Stimulated activated CD4-positive, alpha-beta T cell treated with anti-CD3 and anti-CD28 coated beads, Interleukin-4, amount 100 ng/mL, for 24 hours (primary cell): ENCODE results near the gene GATA5.
A peak's percentile ranks its signal among the peaks of the same experiment; 100 is the strongest.

Source experiments
- DNase-seq: peaks from one replicate; pipeline ENCODE4 v3.0.0-alpha.2; 2020

Gene GATA5, protein sequence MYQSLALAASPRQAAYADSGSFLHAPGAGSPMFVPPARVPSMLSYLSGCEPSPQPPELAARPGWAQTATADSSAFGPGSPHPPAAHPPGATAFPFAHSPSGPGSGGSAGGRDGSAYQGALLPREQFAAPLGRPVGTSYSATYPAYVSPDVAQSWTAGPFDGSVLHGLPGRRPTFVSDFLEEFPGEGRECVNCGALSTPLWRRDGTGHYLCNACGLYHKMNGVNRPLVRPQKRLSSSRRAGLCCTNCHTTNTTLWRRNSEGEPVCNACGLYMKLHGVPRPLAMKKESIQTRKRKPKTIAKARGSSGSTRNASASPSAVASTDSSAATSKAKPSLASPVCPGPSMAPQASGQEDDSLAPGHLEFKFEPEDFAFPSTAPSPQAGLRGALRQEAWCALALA

DNA sequence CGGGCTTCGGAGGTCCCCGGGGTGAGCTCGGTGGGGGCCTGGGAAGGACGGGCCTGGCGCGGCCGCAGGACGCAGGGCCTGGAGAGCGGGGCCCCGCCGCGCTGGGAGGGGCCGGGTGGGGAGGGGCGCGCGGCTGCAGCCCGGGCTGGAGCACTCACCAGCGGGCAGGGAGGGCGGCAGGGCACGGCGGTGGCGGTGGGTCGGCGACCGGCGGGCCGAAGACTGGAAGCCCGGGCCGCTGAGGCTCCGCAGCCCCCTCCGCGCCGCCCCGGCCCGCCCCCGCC is at the start of gene GATA5:
GATA5 (minus strand) TSS at position 224 of the 284 bp plus-strand sequence. CDS start 474 bp downstream, outside the sequence.
- no peak for DNase-seq

DNA sequence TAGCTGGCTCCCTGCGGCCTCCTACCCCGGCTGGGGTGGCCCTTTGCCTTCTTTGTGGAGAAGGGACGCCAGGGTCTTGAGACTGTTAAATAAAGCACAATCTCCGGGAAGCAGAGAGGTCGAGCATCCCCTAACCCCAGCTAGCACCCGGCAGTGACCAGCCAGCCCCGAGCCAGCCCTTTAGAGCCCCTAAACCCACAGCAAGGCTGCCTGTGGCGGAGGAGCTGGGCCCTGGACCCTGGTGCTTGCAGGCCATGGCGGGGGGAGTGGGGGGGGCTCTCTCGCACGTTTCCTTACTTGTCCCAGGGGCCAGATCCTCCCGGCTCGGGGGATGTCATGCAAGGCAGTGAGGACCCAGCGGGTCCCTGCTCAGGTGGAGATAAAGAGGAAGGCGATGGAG is 49.2 kb upstream of the GATA5 start:
- no peak for DNase-seq

DNA sequence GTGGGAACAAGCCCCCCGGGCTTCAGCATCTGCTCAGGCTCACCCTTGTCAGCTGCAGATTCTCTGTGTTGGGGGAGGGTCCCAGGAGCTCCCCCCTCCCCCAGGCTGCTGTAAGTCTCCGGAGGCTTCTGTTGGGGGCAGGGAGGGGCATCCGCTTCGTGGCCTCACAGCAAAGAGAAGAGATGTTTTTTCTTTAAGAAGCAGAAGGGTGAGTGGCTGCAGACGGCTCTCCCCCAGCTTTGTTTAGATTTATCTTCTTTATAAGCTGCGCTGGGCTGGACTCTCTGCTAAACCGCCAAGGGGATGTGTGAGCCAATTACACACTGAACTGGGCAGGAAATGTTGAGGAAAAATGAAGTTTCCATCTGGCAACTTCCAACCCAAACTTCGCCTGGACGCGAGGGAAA is 48.7 kb upstream of the GATA5 start:
- no peak for DNase-seq

GRCh38 chr20:62523473-62524203 is 47.8 kb upstream of the GATA5 start:
- DNase-seq, result peak; percentile 77

DNA sequence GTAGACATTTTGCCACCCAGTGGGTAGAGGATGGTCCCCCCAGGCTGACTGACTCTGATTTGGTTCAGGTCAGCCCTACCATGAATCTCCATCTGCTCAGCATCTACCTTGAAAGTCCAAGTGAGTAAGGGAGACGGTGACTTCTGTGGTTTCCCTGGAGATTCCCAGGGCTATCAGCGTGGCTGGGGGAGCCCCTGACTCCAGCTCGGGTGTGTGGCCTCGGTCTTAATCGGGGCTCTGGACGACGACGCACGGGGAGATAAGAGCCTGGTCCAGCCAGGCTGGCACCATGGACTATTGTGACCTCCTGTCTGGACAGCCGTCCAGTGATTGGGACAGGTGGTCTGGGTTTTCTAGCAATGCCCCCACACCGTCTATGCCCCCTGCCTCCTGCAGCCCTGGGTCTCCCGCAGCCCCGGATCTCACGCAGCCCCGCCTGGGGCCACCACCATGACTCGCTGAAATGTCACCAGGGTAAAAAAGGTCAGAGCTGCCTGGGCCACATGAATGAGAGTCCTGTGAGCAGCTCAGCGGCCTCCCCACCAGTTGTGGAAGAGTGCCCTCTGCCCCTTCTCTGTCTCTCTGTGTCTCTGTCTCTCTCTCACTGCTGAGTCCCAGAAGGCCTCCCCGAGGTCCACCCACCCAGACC is 47.1 kb upstream of the GATA5 start:
- DNase-seq, result no peak

- DNase-seq, result no peak
These were observed 44.0 kb upstream of the GATA5 start for GRCh38 chr20:62519826-62520225.

DNA sequence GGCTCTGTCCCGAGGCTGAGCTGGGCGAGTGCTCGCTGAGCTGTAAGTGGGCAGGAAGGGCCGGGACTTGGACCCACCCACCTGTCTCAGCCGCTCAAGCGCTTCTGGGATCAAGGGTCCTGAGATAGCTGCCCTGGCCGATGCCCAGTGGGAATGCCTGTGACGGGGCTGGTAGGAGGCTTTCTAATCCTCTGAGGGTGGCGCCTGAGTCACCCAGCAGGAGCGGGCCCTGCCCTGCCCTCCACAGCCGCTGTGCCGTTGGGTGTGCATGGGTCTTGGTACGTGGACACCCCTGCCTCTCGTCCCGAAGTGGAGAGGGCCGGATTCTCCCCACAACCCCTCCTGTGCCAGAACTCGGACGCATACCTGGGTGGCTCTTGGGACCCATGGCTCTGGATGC is 43.1 kb upstream of the GATA5 start:
- no peak for DNase-seq

DNA sequence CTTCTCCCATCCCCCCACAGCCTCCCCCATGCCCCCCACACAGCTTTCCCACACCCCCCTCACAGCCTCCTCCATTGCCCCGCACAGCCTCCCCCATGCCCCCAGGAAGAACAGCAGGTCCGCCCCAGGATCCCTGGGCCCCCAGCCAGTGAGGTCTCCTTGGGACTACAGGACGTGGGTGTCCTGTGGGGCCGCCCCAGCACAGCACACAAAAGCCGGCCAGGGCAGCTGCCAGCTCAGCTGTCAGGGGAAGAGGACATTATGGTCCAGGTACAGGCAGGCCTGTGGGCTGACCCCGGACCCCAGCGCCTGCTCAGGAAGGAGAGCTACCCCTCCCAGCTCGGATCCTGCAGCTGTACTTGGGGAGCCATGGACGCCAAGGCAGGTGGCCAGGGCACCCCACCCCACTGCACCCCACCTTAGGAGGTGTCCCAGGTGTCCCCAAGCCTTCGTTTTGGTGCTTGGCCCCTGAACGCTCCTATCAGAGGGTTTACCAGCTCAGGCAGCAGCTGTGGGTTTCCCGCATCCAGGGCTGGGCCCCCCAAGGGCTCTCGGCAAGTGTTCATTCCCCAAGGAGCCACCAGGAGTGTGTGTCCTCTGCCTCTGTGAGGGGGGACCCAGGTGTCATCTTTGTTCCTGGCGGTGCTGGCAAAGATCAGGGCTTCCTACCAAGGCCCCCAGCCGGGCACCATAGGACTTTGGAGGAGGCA is 42.3 kb upstream of the GATA5 start:
- DNase-seq, result no peak

DNA sequence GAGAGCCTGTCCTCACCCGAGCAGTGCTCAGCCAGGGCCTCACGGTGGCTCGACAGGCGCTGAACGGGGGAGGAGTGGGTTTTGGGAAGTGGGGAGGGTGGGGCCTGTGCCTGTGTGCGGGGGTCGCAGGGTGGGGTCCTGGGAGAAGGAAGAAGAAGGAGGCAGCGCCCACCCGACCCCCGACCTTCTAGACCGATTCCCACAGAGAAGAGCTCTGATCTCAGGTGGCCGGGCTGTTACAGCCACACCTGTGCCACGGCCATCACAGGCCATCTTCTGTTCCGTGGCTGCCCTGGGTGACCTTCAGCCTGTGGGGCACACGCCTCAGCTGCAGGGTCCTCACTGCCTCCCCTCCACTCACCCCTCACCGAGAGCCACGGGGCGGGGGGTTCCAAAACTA is 41.4 kb upstream of the GATA5 start:
- DNase-seq, result no peak

DNA sequence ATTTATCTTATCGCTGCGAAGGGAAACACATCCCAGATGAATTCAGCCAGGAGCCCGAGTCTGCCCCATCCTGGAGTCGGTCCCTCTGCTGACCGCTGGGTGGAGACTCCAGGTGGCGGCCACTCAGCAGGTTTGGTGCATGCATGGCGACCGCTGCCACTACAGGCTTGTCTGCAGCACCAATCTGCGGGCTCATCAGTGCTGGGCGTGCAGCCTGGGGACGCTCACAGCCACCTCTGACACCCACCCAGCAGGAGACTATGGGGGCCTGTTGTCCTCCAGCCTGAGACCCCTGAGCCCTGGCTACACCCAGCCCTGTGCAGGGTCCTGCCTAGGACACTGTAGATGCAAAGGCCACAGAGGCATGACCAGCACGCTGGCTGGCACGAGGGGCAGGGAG is 40.5 kb upstream of the GATA5 start:
- DNase-seq, result no peak

DNA sequence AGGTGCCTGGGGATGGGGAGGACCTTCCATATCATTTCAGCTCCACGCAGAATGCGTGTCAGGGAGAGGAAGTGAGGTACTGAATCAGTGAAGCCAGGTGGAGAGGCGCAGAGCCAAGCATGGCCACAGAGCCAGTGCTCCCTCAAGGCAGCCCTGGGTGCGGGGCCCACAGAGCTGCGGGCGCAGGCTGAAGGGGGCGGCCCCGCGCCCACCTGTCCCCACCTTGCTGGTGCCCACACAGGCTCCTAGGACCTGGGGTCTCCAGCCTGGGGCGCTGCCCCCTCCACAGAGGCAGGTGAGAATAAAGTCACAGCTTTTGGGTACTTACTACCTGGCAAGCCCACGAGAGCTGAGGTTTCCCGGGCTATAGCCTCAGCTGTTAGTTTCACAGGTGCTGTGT is 40.0 kb upstream of the GATA5 start:
- no peak for DNase-seq

GRCh38 chr20:62515280-62515679 is 39.5 kb upstream of the GATA5 start:
- no peak for DNase-seq

DNA sequence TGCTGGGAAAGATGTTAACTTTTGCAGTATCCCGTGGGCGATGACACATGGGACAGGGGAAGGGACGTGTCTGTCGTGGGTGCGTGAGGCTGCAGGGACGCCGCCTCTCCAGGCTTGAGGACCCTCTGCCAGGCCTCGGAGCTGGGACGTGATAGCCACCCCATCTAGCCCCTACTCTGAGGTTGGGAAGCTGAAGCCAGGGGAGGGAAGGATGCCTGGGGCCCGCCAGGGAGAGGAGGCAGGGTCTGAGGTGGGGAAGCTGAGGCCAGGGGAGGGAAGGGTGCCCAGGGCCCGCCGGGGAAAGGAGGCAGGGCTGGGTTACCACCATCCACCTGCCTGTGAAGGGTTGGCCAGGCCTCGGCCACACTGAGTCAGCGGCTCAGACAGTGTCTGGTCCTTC is 38.2 kb upstream of the GATA5 start:
- DNase-seq, result no peak

DNA sequence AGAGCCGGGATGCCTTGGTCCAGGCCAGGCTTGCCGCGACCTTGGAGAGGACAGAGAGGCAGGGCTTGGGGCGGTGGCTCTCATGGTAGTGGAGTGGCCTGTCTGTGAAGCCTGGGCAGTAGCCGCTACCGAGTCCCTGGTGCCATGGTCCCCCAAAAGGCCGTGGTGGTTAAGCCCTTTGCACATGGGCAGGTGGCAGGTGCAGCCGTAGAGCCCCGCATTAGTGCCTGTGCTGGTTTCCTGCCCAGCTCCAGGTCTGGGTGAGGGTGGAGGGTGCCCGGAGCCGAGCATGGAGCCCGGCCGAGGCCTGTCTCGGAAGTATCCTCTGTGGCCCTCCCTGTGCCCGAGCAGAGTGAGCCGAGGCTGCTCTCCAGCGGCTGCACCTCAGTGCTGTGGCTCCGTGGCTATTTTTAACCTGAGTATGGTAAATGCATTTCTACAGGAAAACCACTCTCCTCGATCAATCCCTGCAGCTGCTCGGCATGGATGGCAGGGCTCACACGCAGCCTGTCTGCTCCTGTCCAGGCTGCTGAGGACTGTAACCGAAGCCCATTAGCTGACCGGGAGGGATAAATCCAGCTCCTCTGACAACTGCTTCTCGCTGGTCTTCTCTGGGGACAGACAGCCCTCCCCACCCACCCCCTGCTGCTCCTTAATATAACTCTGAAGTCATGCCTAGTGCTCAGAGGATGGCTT is 36.3 kb upstream of the GATA5 start:
- no peak for DNase-seq

- no peak for DNase-seq
These were observed 35.6 kb upstream of the GATA5 start for GRCh38 chr20:62511300-62511914.

GRCh38 chr20:62508641-62509051 is 32.9 kb upstream of the GATA5 start:
- DNase-seq, result no peak

- DNase-seq, result no peak
These were observed 32.3 kb upstream of the GATA5 start for GRCh38 chr20:62507991-62508640.

GRCh38 chr20:62507323-62507722 is 31.5 kb upstream of the GATA5 start:
- no peak for DNase-seq

DNA sequence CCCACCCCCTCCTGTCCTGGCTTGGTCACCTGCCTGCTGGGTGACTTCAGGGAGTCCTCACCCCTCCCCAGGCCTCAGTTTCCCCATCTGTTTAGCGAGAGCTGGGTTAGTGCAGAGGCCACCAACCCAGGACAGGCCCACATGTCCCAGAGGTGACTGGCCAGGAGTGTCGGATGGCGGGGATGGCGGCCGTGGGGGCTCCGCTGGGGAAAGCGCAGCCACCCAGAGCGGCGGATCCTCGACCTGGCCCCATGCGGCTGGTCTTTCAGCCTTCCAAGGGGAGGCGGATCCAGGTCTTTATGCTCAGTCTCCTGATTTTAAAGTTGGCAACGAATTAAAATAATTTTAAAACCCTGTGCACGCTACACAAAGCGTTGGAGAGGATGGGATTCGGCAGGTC is 31.0 kb upstream of the GATA5 start:
- DNase-seq, result no peak

DNA sequence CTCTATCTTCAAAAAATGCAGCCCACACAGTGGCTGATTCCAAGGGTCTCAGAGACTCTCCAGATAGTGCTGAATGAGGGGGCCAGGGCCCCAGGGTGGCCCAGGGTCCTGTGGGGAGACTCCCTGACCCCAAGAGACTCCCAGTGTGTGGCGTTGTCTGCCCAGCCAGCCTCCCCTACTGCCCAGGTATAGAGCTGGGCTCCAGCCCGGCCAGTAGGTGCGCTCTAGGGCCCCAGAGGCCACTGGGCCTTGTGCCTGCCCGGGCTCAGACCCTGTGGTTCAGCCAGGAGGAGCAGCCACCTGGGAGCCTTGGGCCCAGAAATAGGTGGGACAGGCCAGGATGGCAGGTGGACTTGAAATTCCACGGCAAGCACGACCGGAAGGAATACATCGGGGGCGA is 30.3 kb upstream of the GATA5 start:
- DNase-seq, result no peak

- no peak for DNase-seq
These were observed 29.7 kb upstream of the GATA5 start for GRCh38 chr20:62505337-62506045.
